SU-DHL-6 (cell line): ENCODE results near the gene DDX43.
A peak's percentile ranks its signal among the peaks of the same experiment; 100 is the strongest.

Experiments
- H2AFZ ChIP-seq: fragments of 200-600 bp; sonication (generic); 2 replicates; pipeline ENCODE4 v1.6.1; 2014; ENCODE audit warnings: low read depth, mild to moderate bottlenecking, moderate library complexity, mixed read lengths, antibody characterized with exemption, low read length; ENCODE audit not compliant: severe bottlenecking
- H3F3A ChIP-seq: fragments of 200-600 bp; shearing (Covaris generic); 2 replicates; pipeline ENCODE4 v1.6.0; 2016; ENCODE audit warnings: antibody characterized with exemption, mild to moderate bottlenecking; ENCODE audit not compliant: insufficient read depth
- H3K27ac ChIP-seq: fragments of 200-600 bp; sonication (generic); 2 replicates; pipeline ENCODE4 v1.5.1; 2016; ENCODE audit warnings: low read depth, mild to moderate bottlenecking, low read length, moderate library complexity, mixed read lengths
- H3K27me3 ChIP-seq: fragments of 200-600 bp; sonication (generic), shearing (Covaris generic); 2 replicates; pipeline ENCODE4 v1.6.0; 2014; ENCODE audit warnings: mild to moderate bottlenecking, low read length
- H3K36me3 ChIP-seq: fragments of 200-600 bp; sonication (generic); 2 replicates; pipeline ENCODE4 v1.6.1; 2014; ENCODE audit warnings: mild to moderate bottlenecking, low read length, mixed read lengths
- H3K4me2 ChIP-seq: fragments of 300-600, 200-600 bp; shearing (Covaris generic), sonication (generic); 2 replicates; pipeline ENCODE4 v1.6.0; 2014; ENCODE audit warnings: low read length, low read depth, mild to moderate bottlenecking; ENCODE audit not compliant: poor library complexity, severe bottlenecking
- H3K4me3 ChIP-seq: fragments of 200-600 bp; sonication (generic); 2 replicates; pipeline ENCODE4 v1.5.1; 2014; ENCODE audit warnings: antibody characterized with exemption, low read length, mild to moderate bottlenecking, mixed read lengths; ENCODE audit not compliant: insufficient read depth, poor library complexity, severe bottlenecking
- H3K79me2 ChIP-seq: fragments of 200-600 bp; sonication (generic); 2 replicates; pipeline ENCODE4 v1.6.1; 2014; ENCODE audit warnings: mild to moderate bottlenecking, low read length, moderate library complexity; ENCODE audit not compliant: insufficient read depth
- H3K9ac ChIP-seq: fragments of 200-600 bp; sonication (generic); 2 replicates; pipeline ENCODE4 v1.7.0; 2014; ENCODE audit warnings: mild to moderate bottlenecking, low read length
- H3K9me2 ChIP-seq: fragments of 200-600 bp; sonication (generic); replicated peaks from 2 replicates; pipeline ENCODE4 v1.6.1; 2014; ENCODE audit warnings: low read length; ENCODE audit not compliant: insufficient read depth
- H3K9me3 ChIP-seq: fragments of 200-600 bp; sonication (generic); 2 replicates; pipeline ENCODE4 v1.6.1; 2014; ENCODE audit warnings: low read length, mixed read lengths; ENCODE audit not compliant: insufficient read depth
- H4K20me1 ChIP-seq: fragments of 200-600 bp; sonication (generic); 2 replicates; pipeline ENCODE4 v1.6.1; 2014; ENCODE audit warnings: low read depth, mild to moderate bottlenecking, antibody characterized with exemption, low read length, moderate library complexity, mixed read lengths
- EZH2phosphoT487 ChIP-seq: fragments of 200-600 bp; sonication (generic), shearing (Covaris generic); conservative IDR thresholded peaks from 2 replicates; pipeline ENCODE4 v1.6.1; 2018; ENCODE audit warnings: mild to moderate bottlenecking, antibody characterized with exemption, low read length, moderate library complexity, mixed read lengths
- TF ChIP-seq, protein P1 (sequence below): fragments of 200-600 bp; sonication (generic); IDR thresholded peaks from one replicate; pipeline ENCODE4 v1.5.1; 2017; ENCODE audit warnings: antibody characterized with exemption, mild to moderate bottlenecking, low read length, moderate library complexity; ENCODE audit not compliant: insufficient read depth, poor library complexity, severe bottlenecking

DDX43 gene

GRCh38 chr6:73460056-73460455 is 65.4 kb downstream of the DDX43 start:
- no peaks in the 10 kb centered on the region for H4K20me1 ChIP-seq
- H3K9me3 ChIP-seq: no peaks in the 10 kb centered on the region
- H3K4me2 ChIP-seq: no peak overlapping the region
- H3K9me2 ChIP-seq: no peaks in the 10 kb centered on the region
- no peak overlapping the region for H3K27ac ChIP-seq
- H3K9ac ChIP-seq: no peak overlapping the region
- TF ChIP-seq, protein P1, sequence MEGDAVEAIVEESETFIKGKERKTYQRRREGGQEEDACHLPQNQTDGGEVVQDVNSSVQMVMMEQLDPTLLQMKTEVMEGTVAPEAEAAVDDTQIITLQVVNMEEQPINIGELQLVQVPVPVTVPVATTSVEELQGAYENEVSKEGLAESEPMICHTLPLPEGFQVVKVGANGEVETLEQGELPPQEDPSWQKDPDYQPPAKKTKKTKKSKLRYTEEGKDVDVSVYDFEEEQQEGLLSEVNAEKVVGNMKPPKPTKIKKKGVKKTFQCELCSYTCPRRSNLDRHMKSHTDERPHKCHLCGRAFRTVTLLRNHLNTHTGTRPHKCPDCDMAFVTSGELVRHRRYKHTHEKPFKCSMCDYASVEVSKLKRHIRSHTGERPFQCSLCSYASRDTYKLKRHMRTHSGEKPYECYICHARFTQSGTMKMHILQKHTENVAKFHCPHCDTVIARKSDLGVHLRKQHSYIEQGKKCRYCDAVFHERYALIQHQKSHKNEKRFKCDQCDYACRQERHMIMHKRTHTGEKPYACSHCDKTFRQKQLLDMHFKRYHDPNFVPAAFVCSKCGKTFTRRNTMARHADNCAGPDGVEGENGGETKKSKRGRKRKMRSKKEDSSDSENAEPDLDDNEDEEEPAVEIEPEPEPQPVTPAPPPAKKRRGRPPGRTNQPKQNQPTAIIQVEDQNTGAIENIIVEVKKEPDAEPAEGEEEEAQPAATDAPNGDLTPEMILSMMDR: no peak
- no peak for TF ChIP-seq EZH2phosphoT487
- H3K27me3 ChIP-seq: no peaks in the 10 kb centered on the region
- no peak overlapping the region for H3K4me3 ChIP-seq
- peaks cover 8% of the 10 kb centered on the region; the same call in 1 of the 2 replicates for H3F3A ChIP-seq
- H3K79me2 ChIP-seq: peaks cover 33% of the 10 kb centered on the region
- H2AFZ ChIP-seq: no peak overlapping the region
- peaks cover 4% of the 10 kb centered on the region; the same call in 1 of the 2 replicates for H3K36me3 ChIP-seq

GRCh38 chr6:73461537-73462350 is 67.1 kb downstream of the DDX43 start, which contains the start of gene MTO1:
MTO1 (plus strand) TSS chr6:73461737; CDS start chr6:73461855, 118 bp downstream.
- H3K79me2 ChIP-seq: peaks cover 41% of the 10 kb centered on the region
- peak within 1 kb of the TSS; percentile 90 for H2AFZ ChIP-seq
- H3K27ac ChIP-seq: peak within 1 kb of the TSS; percentile 96
- no peaks in the 10 kb centered on the region for H3K27me3 ChIP-seq
- H4K20me1 ChIP-seq: no peaks in the 10 kb centered on the region
- peak within 1 kb of the TSS; percentile 99 for H3K4me3 ChIP-seq
- peak within 1 kb of the TSS; percentile 78 for H3K4me2 ChIP-seq
- H3K9me2 ChIP-seq: no peaks in the 10 kb centered on the region
- peaks cover 8% of the 10 kb centered on the region; the same call in 1 of the 2 replicates for H3F3A ChIP-seq
- H3K9ac ChIP-seq: peak within 1 kb of the TSS; percentile 99
- no peak for TF ChIP-seq EZH2phosphoT487
- TF ChIP-seq, protein P1: no peak
- H3K9me3 ChIP-seq: no peaks in the 10 kb centered on the region
- H3K36me3 ChIP-seq: peaks cover 11% of the 10 kb centered on the region; the same call in 1 of the 2 replicates
